OCI-LY1 (cell line): ENCODE results near the gene CUL2.

Experiments used
- EZH2 ChIP-seq: fragments of 200-600 bp; sonication (generic), shearing (Covaris generic); IDR thresholded peaks from 2 replicates; pipeline ENCODE4 v1.8.0; 2017; ENCODE audit warnings: borderline replicate concordance, mixed run types, mild to moderate bottlenecking, antibody characterized with exemption, low read length, moderate library complexity, mixed read lengths
- TF ChIP-seq, protein P1 (sequence below): fragments of 200-600 bp; sonication (generic), shearing (Covaris generic); IDR thresholded peaks from 2 replicates; pipeline ENCODE4 v1.5.1; 2017; ENCODE audit warnings: mild to moderate bottlenecking, antibody characterized with exemption, low read length, moderate library complexity, mixed read lengths

DNA sequence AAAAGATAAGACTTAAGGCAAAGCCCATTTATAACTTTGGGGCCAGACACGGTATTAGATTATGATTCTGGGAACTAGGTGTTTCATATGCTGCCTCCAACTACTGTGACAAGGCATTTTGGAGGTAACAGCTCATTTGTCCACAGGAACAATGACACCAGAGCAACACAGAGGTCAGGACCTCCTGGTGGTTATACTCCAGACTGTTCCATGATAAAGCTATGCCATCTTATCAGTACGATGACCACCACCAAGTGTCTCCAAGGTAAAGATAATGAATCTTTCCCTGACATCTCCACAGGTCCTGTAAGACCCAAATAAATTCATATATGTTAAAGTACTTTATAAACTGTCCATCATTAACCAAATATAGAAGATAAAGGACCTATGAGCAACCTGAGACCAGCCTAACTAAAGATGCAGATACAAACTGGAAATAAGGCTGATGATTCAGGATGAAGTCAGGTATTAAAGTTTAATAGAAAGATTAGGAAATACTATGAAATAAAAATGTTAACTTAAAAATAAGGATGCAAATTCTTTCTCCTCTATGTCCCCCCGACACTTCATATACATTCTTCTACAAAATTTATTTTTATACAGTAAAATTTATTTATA, 26.2 kb downstream of the CUL2 start:
- TF ChIP-seq, protein P1, sequence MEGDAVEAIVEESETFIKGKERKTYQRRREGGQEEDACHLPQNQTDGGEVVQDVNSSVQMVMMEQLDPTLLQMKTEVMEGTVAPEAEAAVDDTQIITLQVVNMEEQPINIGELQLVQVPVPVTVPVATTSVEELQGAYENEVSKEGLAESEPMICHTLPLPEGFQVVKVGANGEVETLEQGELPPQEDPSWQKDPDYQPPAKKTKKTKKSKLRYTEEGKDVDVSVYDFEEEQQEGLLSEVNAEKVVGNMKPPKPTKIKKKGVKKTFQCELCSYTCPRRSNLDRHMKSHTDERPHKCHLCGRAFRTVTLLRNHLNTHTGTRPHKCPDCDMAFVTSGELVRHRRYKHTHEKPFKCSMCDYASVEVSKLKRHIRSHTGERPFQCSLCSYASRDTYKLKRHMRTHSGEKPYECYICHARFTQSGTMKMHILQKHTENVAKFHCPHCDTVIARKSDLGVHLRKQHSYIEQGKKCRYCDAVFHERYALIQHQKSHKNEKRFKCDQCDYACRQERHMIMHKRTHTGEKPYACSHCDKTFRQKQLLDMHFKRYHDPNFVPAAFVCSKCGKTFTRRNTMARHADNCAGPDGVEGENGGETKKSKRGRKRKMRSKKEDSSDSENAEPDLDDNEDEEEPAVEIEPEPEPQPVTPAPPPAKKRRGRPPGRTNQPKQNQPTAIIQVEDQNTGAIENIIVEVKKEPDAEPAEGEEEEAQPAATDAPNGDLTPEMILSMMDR = no peak
- no peak for TF ChIP-seq EZH2
